SH-SY5Y (cell line): ENCODE measurements around the gene ATP6AP2.

Experiments
- GATA2 ChIP-seq: IDR thresholded peaks from 2 replicates; pipeline ENCODE4 v1.6.1; 2011; ENCODE audit warnings: mild to moderate bottlenecking, low read depth, low read length
- GATA3 ChIP-seq: IDR thresholded peaks from 2 replicates; pipeline ENCODE4 v1.6.1; 2011; ENCODE audit warnings: low read depth, mild to moderate bottlenecking, low read length, moderate library complexity

GRCh38 chrX:40644821-40645358 lies 64.1 kb downstream of the ATP6AP2 start:
- TF ChIP-seq GATA3 = no peak
- no peak for TF ChIP-seq GATA2
